HK-2 (cell line): ENCODE results near the gene XRCC1.
A peak's percentile ranks its signal among the peaks of the same experiment; 100 is the strongest.
"Not testable (repeated sequence)": the region's sequence is repeated elsewhere in the genome, so short reads cannot be mapped to it uniquely, and the experiment has no call there.

Experiments
- DNase-seq: peaks from one replicate; pipeline ENCODE4 v3.0.0-alpha.2; 2018; ENCODE audit not compliant: unreplicated experiment

XRCC1 gene

DNA sequence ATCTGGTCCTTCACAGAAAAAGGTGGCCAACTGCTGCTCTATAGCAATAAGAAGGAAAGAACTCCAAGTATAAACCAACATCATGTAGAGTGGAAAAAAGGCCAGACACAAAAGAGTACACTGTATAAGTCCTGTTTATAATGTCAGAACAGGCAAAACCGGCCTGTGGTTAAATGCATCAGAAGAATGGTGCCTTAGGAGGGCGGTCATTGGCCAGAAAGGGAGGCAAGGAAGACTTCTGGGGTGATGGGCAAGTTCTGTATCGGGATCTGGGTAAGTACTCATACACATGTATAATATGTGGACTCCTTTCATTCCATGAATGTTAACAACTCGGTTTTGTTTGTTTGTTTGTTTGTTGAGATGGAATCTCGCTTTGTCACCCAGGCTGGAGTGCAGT lies 52.4 kb downstream of the XRCC1 start:
- no peak for DNase-seq

DNA sequence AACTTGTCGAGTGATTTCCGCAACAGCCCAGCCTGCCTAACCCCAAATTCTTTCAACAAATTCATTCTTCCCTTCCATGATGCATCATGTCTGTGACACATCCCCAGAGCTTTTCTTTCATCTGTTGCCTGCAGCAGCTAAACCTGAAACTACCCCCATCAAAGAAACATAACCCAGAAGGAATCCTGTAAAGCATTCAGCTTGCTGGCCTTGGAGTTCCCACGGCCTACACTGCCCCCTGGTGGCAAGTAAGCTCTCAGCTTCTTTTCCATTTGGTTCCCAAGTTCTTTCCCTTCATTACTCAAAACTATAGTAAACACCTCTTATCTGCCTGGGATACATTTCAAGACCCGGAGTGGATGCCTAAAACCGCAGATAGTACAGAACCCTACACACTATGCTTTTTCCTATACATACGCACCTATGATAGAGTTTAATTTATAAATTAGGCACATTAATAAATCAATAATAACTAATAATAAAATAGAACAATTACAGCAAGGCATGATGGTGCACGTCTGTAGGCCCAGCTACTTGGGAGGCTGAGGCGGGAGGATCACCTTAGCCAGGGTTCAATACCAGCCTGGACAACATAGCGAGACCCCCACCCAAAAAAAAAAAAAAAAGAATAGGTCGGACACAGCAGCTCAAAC lies 55.8 kb downstream of the XRCC1 start:
- peak; percentile 81 for DNase-seq

DNA sequence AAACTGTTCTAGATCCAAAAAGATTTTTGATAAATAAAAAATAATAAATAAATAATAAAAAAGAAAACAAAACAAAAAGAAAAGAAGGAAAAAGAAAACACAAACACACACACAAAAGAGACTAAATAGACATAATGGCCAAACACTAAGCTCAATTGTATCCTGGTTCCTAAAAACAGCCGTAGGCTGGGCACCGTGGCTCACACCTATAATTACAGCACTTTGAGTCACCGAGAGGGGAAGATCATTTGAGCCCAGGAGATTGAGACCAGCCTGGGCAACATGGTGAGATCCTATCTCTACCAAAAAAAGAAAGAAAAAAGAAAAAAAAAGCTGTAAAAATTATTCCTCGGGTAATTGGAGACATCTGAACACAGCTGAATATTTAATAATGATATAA lies 57.3 kb downstream of the XRCC1 start:
- DNase-seq: no peak

DNA sequence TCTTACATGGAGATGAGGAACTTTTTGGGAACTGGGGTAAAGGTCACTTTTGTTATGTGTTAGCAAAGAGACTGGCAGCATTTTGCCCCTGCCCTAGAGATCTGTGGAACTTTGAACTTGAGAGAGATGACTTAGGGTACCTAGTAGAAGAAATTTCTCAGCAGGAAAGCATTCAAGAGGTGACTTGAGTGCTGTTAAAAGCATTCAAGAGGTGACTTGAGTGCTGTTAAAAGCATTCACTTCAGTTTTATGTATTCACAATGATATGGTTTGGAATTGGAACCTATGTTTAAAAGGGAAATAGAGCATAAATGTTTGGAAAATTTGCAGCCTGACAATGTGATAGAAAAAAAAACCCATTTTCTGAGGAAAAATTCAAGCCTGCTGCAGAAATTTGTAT lies 62.9 kb downstream of the XRCC1 start:
- not testable (repeated sequence) for DNase-seq

DNA sequence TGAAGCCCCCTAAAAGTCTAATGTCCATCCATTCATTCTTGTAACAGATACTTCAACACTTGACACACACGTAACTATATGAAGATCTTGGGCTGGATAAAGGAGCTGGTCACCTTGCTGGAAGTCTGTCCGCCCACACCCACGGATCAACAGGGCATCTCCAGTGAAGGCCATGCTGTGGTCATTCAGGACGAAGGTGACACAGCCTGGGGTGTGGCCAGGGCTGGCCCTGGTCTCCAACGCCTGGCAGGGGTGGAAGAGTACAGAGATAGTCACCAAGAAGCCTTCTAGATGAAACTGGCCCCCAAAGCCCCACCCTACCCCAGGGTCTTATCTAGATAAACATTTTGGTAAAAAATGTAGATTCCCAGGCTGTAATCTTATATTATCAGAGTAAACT lies 64.0 kb downstream of the XRCC1 start:
- no peak for DNase-seq

DNA sequence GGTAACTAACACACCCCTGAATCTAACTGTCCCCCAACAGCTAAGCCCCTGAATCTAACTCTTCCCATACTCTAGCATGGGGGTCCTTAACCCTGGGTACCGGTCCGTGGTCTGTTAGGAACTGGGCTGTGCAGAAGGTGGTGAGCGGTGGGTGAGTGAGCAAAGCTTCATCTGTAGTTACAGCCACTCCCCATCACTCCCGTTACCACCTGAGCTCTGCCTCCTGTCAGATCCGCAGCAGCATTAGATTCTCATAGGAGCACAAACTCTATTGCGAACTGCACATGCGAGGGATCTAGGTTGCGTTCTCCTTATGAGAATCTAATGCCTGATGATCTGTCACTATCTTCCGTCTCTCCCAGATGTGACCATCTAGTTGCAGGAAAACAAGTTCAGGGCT lies 64.6 kb downstream of the XRCC1 start:
- no peak for DNase-seq

DNA sequence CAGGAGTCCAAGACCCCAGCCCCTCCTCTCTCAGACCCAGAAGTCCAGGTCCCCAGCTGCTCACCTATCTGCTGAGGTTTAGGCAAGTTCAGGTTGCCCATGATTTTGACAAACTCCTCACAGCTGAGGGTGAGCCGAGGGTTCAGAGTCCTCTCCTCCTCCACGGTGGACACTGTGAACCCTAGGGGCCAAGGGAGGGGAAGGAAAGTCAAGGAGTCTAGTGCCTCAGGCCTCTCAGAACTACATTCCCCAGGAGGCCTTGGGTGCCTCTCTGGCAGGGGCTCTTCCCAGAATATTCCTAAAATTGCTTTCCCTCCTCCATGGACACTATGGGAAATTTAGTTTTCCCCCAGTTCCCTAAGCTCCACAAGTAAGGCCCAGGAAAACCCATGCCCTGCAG lies 67.4 kb downstream of the XRCC1 start:
- DNase-seq: no peak

DNA sequence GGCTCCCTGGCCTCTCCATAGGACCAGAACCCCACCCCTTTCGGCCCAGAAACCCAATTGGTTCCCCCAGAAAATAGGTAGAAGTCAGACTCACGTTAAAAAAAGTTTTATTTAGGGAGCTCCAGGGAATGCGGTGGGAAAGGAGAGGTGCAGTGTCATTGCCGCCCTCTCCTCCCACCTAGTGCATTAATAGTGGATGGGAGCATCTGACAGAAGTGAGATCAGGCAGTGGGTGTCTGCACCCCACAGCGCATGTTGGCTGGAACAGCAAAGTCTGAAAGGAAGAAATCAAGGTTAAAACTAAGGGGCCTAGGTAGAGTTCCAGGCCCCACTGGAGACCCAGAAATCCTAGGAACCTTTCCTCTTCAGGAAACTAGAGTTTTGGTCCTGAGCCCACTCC lies 68.7 kb downstream of the XRCC1 start:
- no peak for DNase-seq

DNA sequence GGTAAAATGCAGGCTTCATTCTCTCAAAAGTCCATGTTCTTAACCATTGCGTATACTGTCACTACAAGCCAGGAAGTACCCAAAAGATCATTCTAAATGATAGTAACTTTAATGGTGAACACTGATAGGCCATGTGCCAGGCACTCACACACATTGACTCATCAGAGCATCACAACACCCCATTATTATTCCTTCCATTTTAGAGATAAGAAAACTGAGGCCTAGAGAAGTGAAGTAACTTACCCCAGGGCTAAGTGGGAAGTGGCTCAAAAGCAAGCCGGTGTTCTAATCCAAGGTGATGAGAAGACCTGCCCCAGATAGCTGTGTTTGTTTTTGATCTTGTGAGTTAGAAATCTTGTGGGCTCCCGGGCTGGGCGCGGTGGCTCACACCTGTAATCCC lies 69.4 kb downstream of the XRCC1 start:
- DNase-seq: no peak

DNA sequence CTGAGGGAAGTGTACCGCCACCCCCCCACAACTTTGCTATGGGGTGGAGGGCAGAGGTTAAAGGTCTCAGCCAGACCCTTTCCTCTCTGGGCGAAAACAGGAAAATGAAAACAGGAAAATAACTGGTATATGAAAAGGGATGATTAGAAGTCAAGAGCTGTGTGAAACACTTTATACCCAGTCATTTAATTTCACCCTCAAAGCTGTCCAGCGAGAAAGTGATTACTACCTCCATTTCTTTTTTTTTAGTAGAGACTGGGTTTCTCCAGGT lies 70.2 kb downstream of the XRCC1 start:
- no peak for DNase-seq

DNA sequence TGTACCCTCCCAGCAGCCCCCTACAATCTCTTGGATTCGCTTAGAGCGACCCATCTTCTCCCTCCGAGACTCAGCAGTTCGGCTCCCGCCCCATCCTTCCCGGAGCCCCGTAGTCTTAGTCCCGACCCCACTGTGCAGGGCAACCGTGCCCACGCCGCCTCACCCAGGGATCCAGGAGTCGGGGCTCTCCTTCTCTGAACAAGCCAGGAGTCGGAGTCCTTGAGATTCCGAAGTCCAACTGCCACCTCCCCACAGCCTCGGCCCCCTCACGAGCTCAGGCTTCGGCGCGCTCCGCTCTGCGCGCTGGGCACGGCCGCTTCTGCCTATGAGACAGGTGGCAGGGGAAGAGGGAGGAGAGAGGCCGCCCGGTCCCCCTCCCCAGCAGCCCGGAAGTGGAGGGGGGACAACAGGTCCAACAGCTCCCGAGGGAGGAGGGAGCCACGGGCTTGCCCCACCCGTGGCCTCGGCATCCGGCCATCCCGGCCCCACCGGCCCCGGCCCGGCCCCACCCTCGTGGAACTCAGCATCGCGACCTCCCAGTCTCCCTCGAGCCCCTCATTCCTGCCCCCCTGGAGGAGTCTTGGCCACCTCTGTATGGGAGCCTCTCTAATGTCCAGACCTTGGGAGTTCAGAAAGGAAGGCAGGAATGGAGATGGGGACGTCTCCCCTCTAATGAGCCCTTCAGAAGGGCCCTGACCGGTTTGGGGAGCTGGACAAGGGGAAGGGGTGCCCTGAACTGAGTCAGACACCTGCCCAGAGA lies 70.7 kb downstream of the XRCC1 start, which contains the start of gene PHLDB3:
Gene PHLDB3, minus strand, starts transcription at position 321 of the 760 bp plus-strand sequence. CDS start 628 bp downstream, outside the sequence.
- peak; percentile 57 for DNase-seq

DNA sequence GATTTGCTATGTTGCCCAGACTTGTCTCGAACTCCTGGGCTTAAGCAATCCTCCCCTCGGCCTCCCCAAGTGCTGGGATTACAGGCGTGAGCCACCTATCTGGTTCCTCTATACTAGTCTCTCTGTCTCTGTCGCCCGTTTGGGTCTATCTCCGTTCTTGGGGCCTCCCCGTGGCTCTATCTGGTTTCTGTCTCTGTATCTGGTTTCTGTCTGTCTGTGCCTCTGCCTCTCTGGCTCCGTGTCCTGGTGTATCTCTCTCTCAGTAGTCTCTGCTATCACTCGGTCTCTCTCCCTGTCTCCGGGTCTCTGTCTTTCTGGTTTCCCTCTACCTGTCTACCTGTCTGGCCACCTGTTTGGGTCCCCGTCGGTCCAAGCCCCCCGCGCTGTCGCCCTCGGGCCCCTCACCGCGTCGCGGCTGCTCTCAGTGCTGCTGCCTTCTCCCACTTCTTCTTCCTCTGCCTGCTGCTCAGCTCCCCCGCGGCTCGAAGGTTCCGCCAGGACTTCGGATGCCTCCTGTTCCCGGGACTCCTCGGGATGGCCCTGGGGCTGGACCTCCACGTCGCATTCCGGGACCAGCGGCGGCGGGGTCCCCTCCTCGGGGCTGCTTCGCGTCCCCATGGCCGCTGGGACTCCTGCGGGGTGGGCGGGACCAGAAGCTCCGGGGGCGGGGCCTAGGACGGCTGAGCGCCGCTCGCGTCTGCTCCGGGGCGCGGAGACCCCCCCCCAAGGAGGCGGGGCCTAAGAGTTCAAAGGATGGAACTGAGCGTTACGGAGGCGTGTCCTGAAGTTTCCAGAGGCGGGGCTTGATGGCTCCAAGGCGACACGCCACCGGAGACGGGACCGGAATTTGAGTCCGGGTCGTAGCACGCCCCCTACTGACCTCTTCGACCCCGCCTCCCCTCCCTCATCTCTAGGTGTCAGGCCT lies 71.6 kb downstream of the XRCC1 start:
- peak; percentile 92 for DNase-seq

DNA sequence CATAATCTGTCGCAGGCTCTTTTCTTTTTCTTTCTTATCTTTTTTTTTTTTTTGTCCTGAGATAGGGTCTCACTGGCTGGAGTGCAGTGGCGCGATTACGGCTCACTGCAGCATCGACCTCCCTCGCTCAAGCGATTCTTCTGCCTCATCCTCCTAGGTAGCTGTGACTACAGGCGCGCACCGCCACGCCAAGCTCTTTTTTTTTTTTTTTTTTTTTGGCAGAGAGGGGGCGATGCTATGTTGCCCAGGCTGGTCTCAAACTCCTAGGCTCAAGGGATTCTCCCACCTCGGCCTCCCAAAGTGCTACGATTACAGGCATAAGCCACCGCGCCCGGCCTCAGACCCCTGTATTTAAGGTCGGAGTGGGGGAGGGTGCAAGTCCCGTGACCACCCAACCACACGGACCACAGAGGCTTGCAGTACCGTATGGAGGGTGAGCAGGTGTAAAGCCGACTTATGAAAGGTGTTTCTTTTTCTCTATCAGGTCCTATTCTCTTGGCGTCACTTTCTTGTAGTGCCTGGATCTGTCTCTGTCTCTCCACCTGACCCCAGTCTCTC lies 72.8 kb downstream of the XRCC1 start:
- no peak for DNase-seq

DNA sequence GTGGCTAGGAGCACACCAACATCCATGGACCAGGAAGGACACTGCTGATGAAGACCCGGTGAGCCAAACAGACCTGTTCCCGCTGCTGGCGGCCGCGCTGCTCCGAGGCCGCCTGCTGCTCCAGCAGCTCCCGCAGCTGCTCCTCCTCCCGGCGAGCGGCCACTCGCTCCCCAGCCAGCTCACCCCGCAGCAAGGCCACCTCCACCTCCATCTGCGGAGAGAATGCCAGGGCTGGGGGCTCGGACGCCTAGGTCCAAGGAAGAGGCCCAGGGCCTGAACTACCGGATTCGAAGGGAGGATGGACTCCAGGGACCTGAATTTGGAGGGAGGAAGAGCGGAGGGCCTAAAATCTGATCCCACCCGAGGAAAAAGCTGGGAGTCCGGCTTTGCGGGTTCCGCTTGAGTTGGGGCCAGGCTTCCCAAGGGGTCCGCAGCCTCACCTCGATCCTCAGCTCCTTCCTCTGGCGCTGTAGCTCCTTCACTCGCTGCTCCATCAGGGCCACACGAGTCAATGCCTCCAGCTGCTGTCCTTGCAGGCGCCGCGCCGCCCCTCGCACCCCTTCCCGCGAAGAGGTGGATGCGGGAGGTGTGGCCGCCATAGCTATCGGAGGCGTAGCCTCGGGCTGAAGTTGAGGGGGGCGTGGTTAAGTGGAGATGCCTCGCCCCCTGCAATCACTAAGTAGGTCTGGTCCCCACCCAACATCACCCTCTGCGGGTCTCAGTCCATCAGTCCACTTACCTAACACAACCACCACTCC lies 73.5 kb downstream of the XRCC1 start:
- DNase-seq: no peak

DNA sequence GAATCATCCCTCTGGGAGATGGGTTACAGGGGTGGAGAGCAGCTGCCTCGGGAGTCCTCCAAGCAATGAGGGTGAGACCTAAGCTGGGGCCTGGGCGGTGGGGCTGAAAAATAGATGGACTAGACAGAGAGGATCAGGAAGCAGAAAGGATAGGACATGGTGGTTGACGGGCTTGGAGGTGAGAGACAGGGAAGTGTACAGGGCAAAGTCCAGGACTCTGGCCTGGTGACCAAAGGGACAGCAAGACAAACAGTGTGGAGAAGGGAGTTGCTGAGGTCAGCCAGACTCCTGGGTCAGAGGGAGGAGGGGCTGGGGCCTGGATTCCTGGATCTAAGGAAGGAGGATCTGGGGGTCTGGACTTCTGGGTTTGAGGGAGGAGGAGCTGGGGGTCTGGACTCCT lies 76.3 kb downstream of the XRCC1 start:
- DNase-seq: no peak

DNA sequence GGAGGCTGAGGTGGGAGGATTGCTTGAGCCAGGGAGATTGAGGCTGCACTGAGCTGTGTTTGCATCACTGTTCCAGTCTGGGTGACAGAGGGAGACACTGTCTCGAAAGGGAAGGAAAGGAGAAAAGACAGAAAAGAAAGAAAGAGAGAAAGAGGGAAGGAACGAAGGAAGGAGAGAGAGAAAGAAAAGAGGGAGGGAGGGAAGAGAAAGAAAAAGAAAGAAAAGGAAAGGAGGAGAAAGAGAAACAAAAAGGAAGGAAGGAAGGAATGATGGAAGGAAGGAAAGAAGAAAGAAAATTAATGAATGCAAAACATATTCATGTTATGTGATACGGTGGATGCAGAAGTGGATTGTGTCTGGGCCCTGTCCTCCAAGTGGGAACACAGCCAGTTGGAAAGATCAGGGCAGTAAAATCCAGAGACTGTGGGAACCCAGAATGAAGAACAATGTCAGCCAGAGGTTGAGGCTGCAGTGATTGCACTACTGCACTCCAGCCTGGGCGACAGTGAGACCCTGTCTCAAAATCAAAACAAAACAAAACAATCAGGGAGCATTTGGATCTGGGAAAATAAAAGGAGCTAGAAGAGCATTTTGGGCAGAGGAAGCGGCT lies 77.0 kb downstream of the XRCC1 start:
- no peak for DNase-seq

DNA sequence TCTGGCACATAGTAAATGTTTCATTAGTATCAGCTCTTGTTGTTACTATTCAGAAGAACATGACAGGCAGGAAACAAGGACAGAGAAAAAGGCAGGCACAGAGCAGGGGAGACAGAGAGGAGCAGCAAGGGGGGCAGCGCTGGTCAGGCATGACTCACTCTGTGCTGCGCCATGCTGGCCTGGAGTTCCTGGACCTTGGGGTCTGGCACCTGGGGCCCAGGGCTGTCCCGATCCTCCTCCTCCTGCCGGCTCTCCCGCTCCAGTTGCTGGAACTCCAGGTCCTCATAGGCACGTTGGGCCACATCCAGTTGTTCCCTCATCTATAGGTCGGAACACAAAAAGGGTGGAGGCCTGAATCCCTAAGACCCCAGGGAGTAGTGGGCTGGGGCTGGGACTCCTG lies 78.4 kb downstream of the XRCC1 start:
- no peak for DNase-seq

DNA sequence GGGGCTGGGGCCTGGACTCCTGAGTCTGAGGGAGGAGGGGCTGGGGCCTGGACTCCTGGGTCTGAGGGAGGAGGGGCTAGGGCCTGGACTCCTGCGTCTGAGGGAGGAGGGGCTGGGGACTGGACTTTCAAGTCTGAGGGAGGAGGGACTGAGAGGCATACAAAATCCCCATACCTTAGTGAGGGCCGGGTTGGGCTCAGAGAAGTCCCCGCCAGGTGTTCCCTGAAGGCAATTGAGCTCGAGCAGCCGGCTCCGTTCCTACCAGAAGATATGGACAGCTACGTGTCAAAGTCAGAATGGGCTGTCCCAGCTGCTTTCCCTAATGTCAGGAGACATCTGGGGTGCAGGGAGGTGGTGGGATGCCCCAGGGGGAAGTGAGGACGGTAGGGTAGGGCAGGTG lies 80.2 kb downstream of the XRCC1 start:
- no peak for DNase-seq
